Measurements from ENCODE around the gene LDAH. TPM values are rescaled to one million over a fixed set of nuclear protein-coding genes. Genes with fewer than 3 reads are reported as not detected.

LDAH gene
- total RNA-seq, 1 experiment from 2014 or later, result 17.2 TPM

- ChIA-PET CTCF (no interaction called here), POLR2A (no interaction called here)
- H3K27ac ChIP-seq (ENCODE audit: low read length), result no peak overlapping the region
- no TSS peak for BruUV-seq (replicated peaks)
- H3K9me3 ChIP-seq (ENCODE audit: control insufficient read depth, insufficient read depth, low read depth, low read length), result no peaks in the 10 kb centered on the region
- no peaks in the 10 kb centered on the region for H3K27me3 ChIP-seq (ENCODE audit: control insufficient read depth, insufficient read depth, low read length)
- in situ Hi-C loops (cut with HindIII; ENCODE audit: low pct_unique_long_range_greater_than_20kb, low sequenced_read_pairs) (no loop called here), intact Hi-C loops (cut with micrococcal nuclease; ENCODE audit: unreplicated experiment) (no loop called here)
- TF ChIP-seq POLR2AphosphoS5 (IDR thresholded peaks at IDR 0.05; ENCODE audit: low read depth, low read length) (no peak), TCF7L2 (IDR thresholded peaks at IDR 0.05; ENCODE audit: low read depth, low read length) (no peak), SIN3A (IDR thresholded peaks at IDR 0.05; ENCODE audit: borderline replicate concordance, insufficient read depth, low read depth, low read length) (no peak)
- TF ChIP-seq, protein P1, sequence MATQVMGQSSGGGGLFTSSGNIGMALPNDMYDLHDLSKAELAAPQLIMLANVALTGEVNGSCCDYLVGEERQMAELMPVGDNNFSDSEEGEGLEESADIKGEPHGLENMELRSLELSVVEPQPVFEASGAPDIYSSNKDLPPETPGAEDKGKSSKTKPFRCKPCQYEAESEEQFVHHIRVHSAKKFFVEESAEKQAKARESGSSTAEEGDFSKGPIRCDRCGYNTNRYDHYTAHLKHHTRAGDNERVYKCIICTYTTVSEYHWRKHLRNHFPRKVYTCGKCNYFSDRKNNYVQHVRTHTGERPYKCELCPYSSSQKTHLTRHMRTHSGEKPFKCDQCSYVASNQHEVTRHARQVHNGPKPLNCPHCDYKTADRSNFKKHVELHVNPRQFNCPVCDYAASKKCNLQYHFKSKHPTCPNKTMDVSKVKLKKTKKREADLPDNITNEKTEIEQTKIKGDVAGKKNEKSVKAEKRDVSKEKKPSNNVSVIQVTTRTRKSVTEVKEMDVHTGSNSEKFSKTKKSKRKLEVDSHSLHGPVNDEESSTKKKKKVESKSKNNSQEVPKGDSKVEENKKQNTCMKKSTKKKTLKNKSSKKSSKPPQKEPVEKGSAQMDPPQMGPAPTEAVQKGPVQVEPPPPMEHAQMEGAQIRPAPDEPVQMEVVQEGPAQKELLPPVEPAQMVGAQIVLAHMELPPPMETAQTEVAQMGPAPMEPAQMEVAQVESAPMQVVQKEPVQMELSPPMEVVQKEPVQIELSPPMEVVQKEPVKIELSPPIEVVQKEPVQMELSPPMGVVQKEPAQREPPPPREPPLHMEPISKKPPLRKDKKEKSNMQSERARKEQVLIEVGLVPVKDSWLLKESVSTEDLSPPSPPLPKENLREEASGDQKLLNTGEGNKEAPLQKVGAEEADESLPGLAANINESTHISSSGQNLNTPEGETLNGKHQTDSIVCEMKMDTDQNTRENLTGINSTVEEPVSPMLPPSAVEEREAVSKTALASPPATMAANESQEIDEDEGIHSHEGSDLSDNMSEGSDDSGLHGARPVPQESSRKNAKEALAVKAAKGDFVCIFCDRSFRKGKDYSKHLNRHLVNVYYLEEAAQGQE (IDR thresholded peaks at IDR 0.05; ENCODE audit: insufficient read depth in 1 of 2, low read depth in 2 of 2, low read length in 1 of 2), result no peak
- TF ChIP-seq, protein P2, sequence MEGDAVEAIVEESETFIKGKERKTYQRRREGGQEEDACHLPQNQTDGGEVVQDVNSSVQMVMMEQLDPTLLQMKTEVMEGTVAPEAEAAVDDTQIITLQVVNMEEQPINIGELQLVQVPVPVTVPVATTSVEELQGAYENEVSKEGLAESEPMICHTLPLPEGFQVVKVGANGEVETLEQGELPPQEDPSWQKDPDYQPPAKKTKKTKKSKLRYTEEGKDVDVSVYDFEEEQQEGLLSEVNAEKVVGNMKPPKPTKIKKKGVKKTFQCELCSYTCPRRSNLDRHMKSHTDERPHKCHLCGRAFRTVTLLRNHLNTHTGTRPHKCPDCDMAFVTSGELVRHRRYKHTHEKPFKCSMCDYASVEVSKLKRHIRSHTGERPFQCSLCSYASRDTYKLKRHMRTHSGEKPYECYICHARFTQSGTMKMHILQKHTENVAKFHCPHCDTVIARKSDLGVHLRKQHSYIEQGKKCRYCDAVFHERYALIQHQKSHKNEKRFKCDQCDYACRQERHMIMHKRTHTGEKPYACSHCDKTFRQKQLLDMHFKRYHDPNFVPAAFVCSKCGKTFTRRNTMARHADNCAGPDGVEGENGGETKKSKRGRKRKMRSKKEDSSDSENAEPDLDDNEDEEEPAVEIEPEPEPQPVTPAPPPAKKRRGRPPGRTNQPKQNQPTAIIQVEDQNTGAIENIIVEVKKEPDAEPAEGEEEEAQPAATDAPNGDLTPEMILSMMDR (IDR thresholded peaks at IDR 0.05), result no peak
- H3K4me1 ChIP-seq (ENCODE audit: control insufficient read depth, insufficient read depth, low read length), result no peaks in the 10 kb centered on the region
- DNase-seq (ENCODE audit: low read depth, low spot score) (no peak), ATAC-seq (no peak)
- H3K4me3 ChIP-seq (ENCODE audit: low read depth in 2 of 2, low read length in 2 of 2), result no peak overlapping the region
- H3K36me3 ChIP-seq (ENCODE audit: control insufficient read depth, insufficient read depth, low read length), result no peaks in the 10 kb centered on the region
Observed at GRCh38 chr2:20678086-20678395, 144.9 kb downstream of the LDAH start.

DNA sequence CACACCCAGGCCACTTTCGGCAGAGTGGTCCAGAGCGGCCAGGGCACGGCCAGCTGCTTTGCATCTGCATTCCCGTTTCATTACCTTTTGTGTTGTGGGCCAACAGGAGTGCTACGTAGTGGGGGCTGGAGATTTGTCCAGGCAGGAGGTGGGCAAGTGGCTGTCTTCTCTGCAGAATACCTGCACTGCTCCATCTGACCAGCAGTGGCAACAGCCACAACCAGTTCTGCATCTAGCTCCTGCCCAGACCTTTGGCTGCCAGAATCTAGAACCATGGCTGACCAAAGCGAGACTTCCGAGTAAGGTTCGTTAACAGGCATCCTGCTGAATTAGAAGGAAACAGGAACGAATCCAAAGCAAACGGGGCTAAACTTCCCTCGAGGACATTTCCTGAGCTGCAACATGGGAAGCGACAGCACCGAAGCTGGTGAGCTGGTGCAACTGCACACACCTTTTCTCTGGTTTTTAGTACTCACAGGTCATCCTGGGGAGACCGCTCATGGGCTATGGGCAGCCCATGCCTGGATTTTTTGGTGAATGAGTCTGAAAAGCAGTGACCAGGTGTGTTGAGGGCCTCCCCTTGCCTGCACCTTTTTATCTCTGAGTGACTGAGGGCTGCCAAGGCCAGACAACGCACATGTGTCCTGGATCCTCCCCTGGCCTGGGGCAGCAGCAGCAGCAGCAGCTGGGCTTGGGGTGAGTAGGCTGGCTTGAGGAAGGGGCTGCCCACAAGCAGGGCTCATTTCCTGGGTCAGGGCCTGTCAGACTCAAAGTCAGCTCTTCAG lies 145.4 kb downstream of the LDAH start:
- ChIA-PET CTCF (no interaction called here), POLR2A (no interaction called here)
- intact Hi-C loops (cut with micrococcal nuclease; ENCODE audit: unreplicated experiment) (no loop called here), in situ Hi-C loops (cut with HindIII; ENCODE audit: low pct_unique_long_range_greater_than_20kb, low sequenced_read_pairs) (no loop called here)
- BruUV-seq (replicated peaks), result no TSS peak
- Histone ChIP-seq H3K36me3 (ENCODE audit: control insufficient read depth, insufficient read depth, low read length) (no peaks in the 10 kb centered on the region), H3K4me3 (ENCODE audit: low read depth in 2 of 2, low read length in 2 of 2) (no peak overlapping the region), H3K4me1 (ENCODE audit: control insufficient read depth, insufficient read depth, low read length) (no peaks in the 10 kb centered on the region), H3K9me3 (ENCODE audit: control insufficient read depth, insufficient read depth, low read depth, low read length) (no peaks in the 10 kb centered on the region), H3K27me3 (ENCODE audit: control insufficient read depth, insufficient read depth, low read length) (no peaks in the 10 kb centered on the region), H3K27ac (ENCODE audit: low read length) (no peak overlapping the region)
- TF ChIP-seq TCF7L2 (IDR thresholded peaks at IDR 0.05; ENCODE audit: low read depth, low read length) (no peak), POLR2AphosphoS5 (IDR thresholded peaks at IDR 0.05; ENCODE audit: low read depth, low read length) (no peak), SIN3A (IDR thresholded peaks at IDR 0.05; ENCODE audit: borderline replicate concordance, insufficient read depth, low read depth, low read length) (no peak)
- TF ChIP-seq, protein P2 (IDR thresholded peaks at IDR 0.05), result peak; percentile 40
- TF ChIP-seq, protein P1 (IDR thresholded peaks at IDR 0.05; ENCODE audit: insufficient read depth in 1 of 2, low read depth in 2 of 2, low read length in 1 of 2), result no peak
- DNase-seq (ENCODE audit: low read depth, low spot score) (peak; percentile 12), ATAC-seq (peak; percentile 61)

Data from Panc1 (cell line).